Dendritic cell treated with granulocyte-macrophage colony-stimulating factor and Interleukin-4, amounts not matched to agents 40 ng/mL and 50 ng/mL, for 4 days (primary cell): ENCODE data around the gene APOE.
"Not testable (repeated sequence)": the region's sequence is repeated elsewhere in the genome, so short reads cannot be mapped to it uniquely, and the experiment has no call there.

ENCODE experiments used
- H3K27ac Mint-ChIP-seq: one replicate; pipeline ENCODE4 v1.8.0; 2022; ENCODE audit warnings: mild to moderate bottlenecking, mixed read lengths
- H3K27me3 Mint-ChIP-seq: one replicate; pipeline ENCODE4 v1.8.0; 2022; ENCODE audit warnings: mild to moderate bottlenecking, mixed read lengths
- H3K36me3 Mint-ChIP-seq: one replicate; pipeline ENCODE4 v1.8.0; 2022; ENCODE audit warnings: low read depth, mixed read lengths
- H3K4me1 Mint-ChIP-seq: one replicate; pipeline ENCODE4 v1.8.0; 2022; ENCODE audit warnings: low read depth, mixed read lengths
- H3K4me3 Mint-ChIP-seq: one replicate; pipeline ENCODE4 v1.8.0; 2022; ENCODE audit warnings: mild to moderate bottlenecking, moderate library complexity, mixed read lengths
- H3K9me3 Mint-ChIP-seq: one replicate; pipeline ENCODE4 v1.8.0; 2022; ENCODE audit warnings: mixed read lengths
- intact Hi-C: fragments of 100-400 bp; cut with micrococcal nuclease; formaldehyde crosslinking; loops from one replicate; pipeline ENCODE4 v1.15.0; 2022

The APOE gene

GRCh38 chr19:44905437-44906160, at the start of gene APOE:
Gene APOE (plus strand): TSS chr19:44905796. CDS start chr19:44906625, 829 bp downstream.
- intact Hi-C loops = no loop called here
- H3K4me1 Mint-ChIP-seq = peaks cover 29% of the 10 kb centered on the region
- no peak within 1 kb of the TSS for H3K27ac Mint-ChIP-seq
- no peaks in the 10 kb centered on the region for H3K9me3 Mint-ChIP-seq
- peaks cover 34% of the 10 kb centered on the region for H3K27me3 Mint-ChIP-seq
- peak within 1 kb of the TSS; percentile 41 for H3K4me3 Mint-ChIP-seq
- peaks cover 32% of the 10 kb centered on the region for H3K36me3 Mint-ChIP-seq

GRCh38 chr19:44856421-44857083, 49.0 kb upstream of the APOE start:
- Mint-ChIP-seq H3K27me3 (no peaks in the 10 kb centered on the region), H3K9me3 (no peaks in the 10 kb centered on the region), H3K4me3 (peak overlapping the region; percentile 54), H3K4me1 (peaks cover 49% of the 10 kb centered on the region), H3K36me3 (peaks cover 49% of the 10 kb centered on the region), H3K27ac (peak overlapping the region; percentile 90)
- intact Hi-C loops = no loop called here

GRCh38 chr19:44857837-44858236, 47.8 kb upstream of the APOE start:
- Mint-ChIP-seq H3K4me3 (no peak overlapping the region), H3K4me1 (peaks cover 36% of the 10 kb centered on the region), H3K27me3 (no peaks in the 10 kb centered on the region), H3K27ac (peak overlapping the region; percentile 90), H3K36me3 (peaks cover 52% of the 10 kb centered on the region), H3K9me3 (no peaks in the 10 kb centered on the region)
- intact Hi-C loops = no loop called here

- H3K27ac Mint-ChIP-seq, intact Hi-C loops, H3K27me3 Mint-ChIP-seq, H3K4me3 Mint-ChIP-seq, H3K9me3 Mint-ChIP-seq: not testable (repeated sequence)
- Mint-ChIP-seq H3K36me3 (peaks cover 64% of the 10 kb centered on the region), H3K4me1 (peaks cover 32% of the 10 kb centered on the region)
Observed at GRCh38 chr19:44861576-44861975, 44.0 kb upstream of the APOE start.

GRCh38 chr19:44863990-44864389, 41.6 kb upstream of the APOE start:
- Mint-ChIP-seq H3K27ac (no peak overlapping the region), H3K9me3 (no peaks in the 10 kb centered on the region), H3K4me1 (peaks cover 38% of the 10 kb centered on the region), H3K36me3 (peaks cover 78% of the 10 kb centered on the region), H3K4me3 (no peak overlapping the region), H3K27me3 (no peaks in the 10 kb centered on the region)
- intact Hi-C loops = no loop called here

GRCh38 chr19:44865196-44865767, 40.3 kb upstream of the APOE start:
- Mint-ChIP-seq H3K27ac (peak overlapping the region; percentile 55), H3K4me3 (no peak overlapping the region), H3K4me1 (peaks cover 48% of the 10 kb centered on the region), H3K9me3 (no peaks in the 10 kb centered on the region), H3K36me3 (peaks cover 70% of the 10 kb centered on the region), H3K27me3 (no peaks in the 10 kb centered on the region)
- intact Hi-C loops = no loop called here

GRCh38 chr19:44866664-44867063, 38.9 kb upstream of the APOE start:
- Mint-ChIP-seq H3K36me3 (peaks cover 67% of the 10 kb centered on the region), H3K27ac (peak overlapping the region; percentile 81), H3K4me1 (peaks cover 50% of the 10 kb centered on the region), H3K27me3 (no peaks in the 10 kb centered on the region), H3K4me3 (no peak overlapping the region), H3K9me3 (no peaks in the 10 kb centered on the region)
- intact Hi-C loops = no loop called here

GRCh38 chr19:44867578-44867977, 38.0 kb upstream of the APOE start:
- Mint-ChIP-seq H3K4me1 (peaks cover 50% of the 10 kb centered on the region), H3K27ac (peak overlapping the region; percentile 81), H3K9me3 (no peaks in the 10 kb centered on the region), H3K27me3 (no peaks in the 10 kb centered on the region), H3K4me3 (no peak overlapping the region), H3K36me3 (peaks cover 67% of the 10 kb centered on the region)
- intact Hi-C loops = no loop called here

- Mint-ChIP-seq H3K27me3 (no peaks in the 10 kb centered on the region), H3K9me3 (no peaks in the 10 kb centered on the region), H3K27ac (peak overlapping the region; percentile 81), H3K4me1 (peaks cover 50% of the 10 kb centered on the region), H3K36me3 (peaks cover 80% of the 10 kb centered on the region), H3K4me3 (peak overlapping the region; percentile 7)
- intact Hi-C loops = loop anchor here (1.0 to 2.0 kb wide), 2 partner anchors 20 to 23 kb away; partner anchors contain the start of gene NECTIN2
Observed at GRCh38 chr19:44869733-44870470, 35.7 kb upstream of the APOE start.

- peaks cover 40% of the 10 kb centered on the region for H3K4me1 Mint-ChIP-seq
- no peaks in the 10 kb centered on the region for H3K27me3 Mint-ChIP-seq
- H3K4me3 Mint-ChIP-seq = no peak overlapping the region
- peak overlapping the region; percentile 38 for H3K27ac Mint-ChIP-seq
- H3K9me3 Mint-ChIP-seq = no peaks in the 10 kb centered on the region
- peaks cover 80% of the 10 kb centered on the region for H3K36me3 Mint-ChIP-seq
- intact Hi-C loops = no loop called here
Observed at GRCh38 chr19:44871809-44872208, 33.8 kb upstream of the APOE start.

- H3K27ac Mint-ChIP-seq = no peak overlapping the region
Observed at GRCh38 chr19:44872661-44873060, 32.9 kb upstream of the APOE start.

GRCh38 chr19:44874317-44874716, 31.3 kb upstream of the APOE start:
- Mint-ChIP-seq H3K27ac (no peak overlapping the region), H3K9me3 (no peaks in the 10 kb centered on the region), H3K4me1 (peaks cover 26% of the 10 kb centered on the region), H3K27me3 (no peaks in the 10 kb centered on the region), H3K4me3 (no peak overlapping the region), H3K36me3 (peaks cover 91% of the 10 kb centered on the region)
- intact Hi-C loops = no loop called here

More at GRCh38 chr19:44872661-44873060, 32.9 kb upstream of the APOE start:
- no peak overlapping the region for H3K4me3 Mint-ChIP-seq
- no peaks in the 10 kb centered on the region for H3K27me3 Mint-ChIP-seq
- H3K4me1 Mint-ChIP-seq = peaks cover 41% of the 10 kb centered on the region
- H3K9me3 Mint-ChIP-seq = no peaks in the 10 kb centered on the region
- intact Hi-C loops = no loop called here
- peaks cover 80% of the 10 kb centered on the region for H3K36me3 Mint-ChIP-seq

- no peaks in the 10 kb centered on the region for H3K27me3 Mint-ChIP-seq
- no peak overlapping the region for H3K4me3 Mint-ChIP-seq
- H3K9me3 Mint-ChIP-seq = no peaks in the 10 kb centered on the region
- H3K36me3 Mint-ChIP-seq = peaks cover 93% of the 10 kb centered on the region
- H3K4me1 Mint-ChIP-seq = peaks cover 15% of the 10 kb centered on the region
- intact Hi-C loops = no loop called here
- H3K27ac Mint-ChIP-seq = no peak overlapping the region
Observed at GRCh38 chr19:44875666-44876451, 29.7 kb upstream of the APOE start.
